Measurements from ENCODE around the gene SORL1.

SORL1 gene

DNA sequence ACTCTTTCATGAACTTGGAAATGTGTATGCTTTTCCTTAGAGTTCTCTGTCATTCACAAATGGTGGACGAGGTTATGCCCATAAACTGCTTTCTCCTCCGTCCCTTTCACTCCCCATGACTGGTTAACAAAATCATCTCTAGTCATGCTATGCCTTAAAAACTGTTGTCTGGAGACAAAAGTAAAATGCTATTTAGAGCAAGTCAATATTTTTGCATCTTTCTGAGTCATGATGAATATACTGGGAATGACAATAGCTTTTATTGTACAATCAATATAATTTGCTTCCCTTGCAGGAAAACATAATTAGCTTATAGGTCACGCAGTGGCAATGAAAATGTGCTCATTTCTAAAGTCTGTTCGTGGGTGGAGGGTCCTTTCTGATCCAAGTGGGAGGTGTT is 217.3 kb downstream of the SORL1 start:
- Histone ChIP-seq H3K9me3 (no peaks in the 10 kb centered on the region), H3K27ac (no peak overlapping the region), H3K4me1 (ENCODE audit: control insufficient read depth in 1 of 2, insufficient read depth in 1 of 2, low read depth in 1 of 2, low read length in 1 of 2) (no peaks in the 10 kb centered on the region), H3K27me3 (peaks cover 10% of the 10 kb centered on the region), H3K36me3 (no peaks in the 10 kb centered on the region), H3K4me3 (ENCODE audit: low read depth in 1 of 2, low read length in 1 of 2) (no peak overlapping the region)
- TF ChIP-seq, protein P1, sequence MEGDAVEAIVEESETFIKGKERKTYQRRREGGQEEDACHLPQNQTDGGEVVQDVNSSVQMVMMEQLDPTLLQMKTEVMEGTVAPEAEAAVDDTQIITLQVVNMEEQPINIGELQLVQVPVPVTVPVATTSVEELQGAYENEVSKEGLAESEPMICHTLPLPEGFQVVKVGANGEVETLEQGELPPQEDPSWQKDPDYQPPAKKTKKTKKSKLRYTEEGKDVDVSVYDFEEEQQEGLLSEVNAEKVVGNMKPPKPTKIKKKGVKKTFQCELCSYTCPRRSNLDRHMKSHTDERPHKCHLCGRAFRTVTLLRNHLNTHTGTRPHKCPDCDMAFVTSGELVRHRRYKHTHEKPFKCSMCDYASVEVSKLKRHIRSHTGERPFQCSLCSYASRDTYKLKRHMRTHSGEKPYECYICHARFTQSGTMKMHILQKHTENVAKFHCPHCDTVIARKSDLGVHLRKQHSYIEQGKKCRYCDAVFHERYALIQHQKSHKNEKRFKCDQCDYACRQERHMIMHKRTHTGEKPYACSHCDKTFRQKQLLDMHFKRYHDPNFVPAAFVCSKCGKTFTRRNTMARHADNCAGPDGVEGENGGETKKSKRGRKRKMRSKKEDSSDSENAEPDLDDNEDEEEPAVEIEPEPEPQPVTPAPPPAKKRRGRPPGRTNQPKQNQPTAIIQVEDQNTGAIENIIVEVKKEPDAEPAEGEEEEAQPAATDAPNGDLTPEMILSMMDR (IDR thresholded peaks at IDR 0.05): no peak

DNA sequence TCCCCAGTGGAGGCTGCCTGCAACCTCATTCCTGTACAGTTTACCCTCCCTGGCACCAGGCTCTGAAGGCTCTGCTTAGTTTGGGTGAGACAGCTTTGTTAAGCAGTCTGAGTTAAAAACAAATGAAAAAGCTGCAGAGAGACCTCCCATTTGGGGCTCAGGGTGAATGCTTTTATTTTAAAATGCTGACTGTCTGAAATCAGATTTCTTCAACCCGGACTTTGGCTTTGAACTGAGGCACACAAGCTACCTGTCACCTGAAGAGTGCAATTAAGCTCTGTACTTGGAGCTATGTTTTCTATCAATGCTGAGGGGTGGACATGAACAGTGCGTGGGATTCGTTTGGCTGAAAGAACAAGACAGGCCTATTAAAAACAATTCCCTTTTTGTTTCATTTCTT is 218.2 kb downstream of the SORL1 start:
- no peak overlapping the region for H3K4me3 ChIP-seq (ENCODE audit: low read depth in 1 of 2, low read length in 1 of 2)
- TF ChIP-seq, protein P1 (IDR thresholded peaks at IDR 0.05): no peak
- no peaks in the 10 kb centered on the region for H3K4me1 ChIP-seq (ENCODE audit: control insufficient read depth in 1 of 2, insufficient read depth in 1 of 2, low read depth in 1 of 2, low read length in 1 of 2)
- no peak overlapping the region for H3K27ac ChIP-seq
- no peaks in the 10 kb centered on the region for H3K9me3 ChIP-seq
- H3K27me3 ChIP-seq: peaks cover 7% of the 10 kb centered on the region
- no peaks in the 10 kb centered on the region for H3K36me3 ChIP-seq

GRCh38 chr11:121670805-121671282 is 218.7 kb downstream of the SORL1 start:
- no peaks in the 10 kb centered on the region for H3K4me1 ChIP-seq (ENCODE audit: control insufficient read depth in 1 of 2, insufficient read depth in 1 of 2, low read depth in 1 of 2, low read length in 1 of 2)
- H3K27ac ChIP-seq: no peak overlapping the region
- TF ChIP-seq, protein P1 (IDR thresholded peaks at IDR 0.05): no peak
- H3K9me3 ChIP-seq: no peaks in the 10 kb centered on the region
- H3K27me3 ChIP-seq: peaks cover 7% of the 10 kb centered on the region
- H3K36me3 ChIP-seq: no peaks in the 10 kb centered on the region
- H3K4me3 ChIP-seq (ENCODE audit: low read depth in 1 of 2, low read length in 1 of 2): no peak overlapping the region

GRCh38 chr11:121671283-121672168 is 219.4 kb downstream of the SORL1 start:
- Histone ChIP-seq H3K36me3 (no peaks in the 10 kb centered on the region), H3K27me3 (peaks cover 7% of the 10 kb centered on the region), H3K9me3 (no peaks in the 10 kb centered on the region), H3K4me3 (ENCODE audit: low read depth in 1 of 2, low read length in 1 of 2) (no peak overlapping the region), H3K27ac (no peak overlapping the region), H3K4me1 (ENCODE audit: control insufficient read depth in 1 of 2, insufficient read depth in 1 of 2, low read depth in 1 of 2, low read length in 1 of 2) (no peaks in the 10 kb centered on the region)
- TF ChIP-seq, protein P1 (IDR thresholded peaks at IDR 0.05): no peak

GRCh38 chr11:121672630-121673487 is 220.7 kb downstream of the SORL1 start:
- Histone ChIP-seq H3K9me3 (no peaks in the 10 kb centered on the region), H3K4me1 (ENCODE audit: control insufficient read depth in 1 of 2, insufficient read depth in 1 of 2, low read depth in 1 of 2, low read length in 1 of 2) (no peaks in the 10 kb centered on the region), H3K4me3 (ENCODE audit: low read depth in 1 of 2, low read length in 1 of 2) (no peak overlapping the region), H3K27me3 (peaks cover 7% of the 10 kb centered on the region), H3K36me3 (no peaks in the 10 kb centered on the region), H3K27ac (no peak overlapping the region)
- TF ChIP-seq, protein P1 (IDR thresholded peaks at IDR 0.05): no peak
